Measurements from ENCODE around the gene CFAP107.

GRCh38 chr1:12770620-12771019, 24.6 kb downstream of the CFAP107 start:
- TF ChIP-seq CTCF (IDR thresholded peaks at IDR 0.05) (no peak), EZH2 (IDR thresholded peaks at IDR 0.05; ENCODE audit: borderline replicate concordance, insufficient read depth, low read depth, low read length, poor library complexity, severe bottlenecking) (no peak)

Data from B cell (primary cell).